Measurements from ENCODE around the gene CAPN13. TPM values are rescaled to one million over a fixed set of nuclear protein-coding genes. Genes with fewer than 3 reads are reported as not detected.

The CAPN13 gene
- total RNA-seq, 2 donors from 2014 or later = 1.1 TPM; not detected in 1

DNA sequence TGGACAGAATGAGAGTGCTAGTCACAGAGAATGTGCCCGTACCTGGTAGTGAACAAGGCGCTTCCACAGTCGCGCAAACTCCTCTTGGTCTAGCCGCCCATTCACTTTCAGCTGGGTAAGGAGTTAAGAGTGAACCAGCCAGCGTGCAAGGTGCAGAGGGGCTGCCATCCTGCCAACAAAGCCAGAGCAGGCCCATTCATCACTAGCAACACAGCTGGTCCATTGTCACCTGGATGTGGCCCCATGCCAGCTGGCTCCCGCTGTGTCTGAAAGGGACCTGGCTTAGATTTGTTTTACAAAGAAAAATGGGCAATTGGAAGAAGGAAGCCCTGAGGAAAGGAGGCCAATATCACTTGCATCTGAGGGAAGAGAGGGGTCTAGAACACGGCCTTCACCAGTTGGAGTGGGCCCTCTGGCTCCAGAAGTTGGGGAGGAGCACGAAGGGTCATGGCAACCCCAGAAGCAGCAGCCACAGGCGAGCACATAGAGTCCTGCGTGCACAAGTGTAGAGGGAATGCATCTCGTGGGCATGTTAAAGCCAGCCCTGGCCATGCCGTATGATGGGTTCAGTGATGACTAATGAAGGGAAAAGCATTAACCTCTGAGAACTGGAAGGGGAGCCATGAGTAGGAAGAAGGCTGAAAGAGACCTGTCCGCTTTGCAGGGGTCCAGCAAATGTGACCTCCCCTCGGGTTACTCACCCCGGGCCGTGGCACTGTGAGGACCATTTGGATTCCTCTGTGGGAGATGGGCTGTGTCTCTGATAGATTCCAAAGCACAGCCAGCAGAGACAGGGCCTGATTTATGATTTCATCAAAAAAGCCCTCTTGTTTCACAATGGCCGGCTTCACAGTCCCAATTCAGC, 70.6 kb downstream of the CAPN13 start:
- ATAC-seq (ENCODE audit: insufficient number of reproducible peaks, low FRiP score, low read depth) = no peak
- Histone ChIP-seq H3K27ac (no peak overlapping the region), H3K9me3 (no peaks in the 10 kb centered on the region), H3K4me1 (ENCODE audit: control insufficient read depth in 1 of 2, low read depth in 2 of 2) (no peaks in the 10 kb centered on the region), H3K36me3 (no peaks in the 10 kb centered on the region), H3K27me3 (replicated peaks; ENCODE audit: insufficient read depth) (no peaks in the 10 kb centered on the region), H3K4me3 (no peak overlapping the region)
- no peak for DNase-seq (ENCODE audit: low spot score)
- TF ChIP-seq, protein P1, sequence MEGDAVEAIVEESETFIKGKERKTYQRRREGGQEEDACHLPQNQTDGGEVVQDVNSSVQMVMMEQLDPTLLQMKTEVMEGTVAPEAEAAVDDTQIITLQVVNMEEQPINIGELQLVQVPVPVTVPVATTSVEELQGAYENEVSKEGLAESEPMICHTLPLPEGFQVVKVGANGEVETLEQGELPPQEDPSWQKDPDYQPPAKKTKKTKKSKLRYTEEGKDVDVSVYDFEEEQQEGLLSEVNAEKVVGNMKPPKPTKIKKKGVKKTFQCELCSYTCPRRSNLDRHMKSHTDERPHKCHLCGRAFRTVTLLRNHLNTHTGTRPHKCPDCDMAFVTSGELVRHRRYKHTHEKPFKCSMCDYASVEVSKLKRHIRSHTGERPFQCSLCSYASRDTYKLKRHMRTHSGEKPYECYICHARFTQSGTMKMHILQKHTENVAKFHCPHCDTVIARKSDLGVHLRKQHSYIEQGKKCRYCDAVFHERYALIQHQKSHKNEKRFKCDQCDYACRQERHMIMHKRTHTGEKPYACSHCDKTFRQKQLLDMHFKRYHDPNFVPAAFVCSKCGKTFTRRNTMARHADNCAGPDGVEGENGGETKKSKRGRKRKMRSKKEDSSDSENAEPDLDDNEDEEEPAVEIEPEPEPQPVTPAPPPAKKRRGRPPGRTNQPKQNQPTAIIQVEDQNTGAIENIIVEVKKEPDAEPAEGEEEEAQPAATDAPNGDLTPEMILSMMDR (IDR thresholded peaks at IDR 0.05) = no peak

DNA sequence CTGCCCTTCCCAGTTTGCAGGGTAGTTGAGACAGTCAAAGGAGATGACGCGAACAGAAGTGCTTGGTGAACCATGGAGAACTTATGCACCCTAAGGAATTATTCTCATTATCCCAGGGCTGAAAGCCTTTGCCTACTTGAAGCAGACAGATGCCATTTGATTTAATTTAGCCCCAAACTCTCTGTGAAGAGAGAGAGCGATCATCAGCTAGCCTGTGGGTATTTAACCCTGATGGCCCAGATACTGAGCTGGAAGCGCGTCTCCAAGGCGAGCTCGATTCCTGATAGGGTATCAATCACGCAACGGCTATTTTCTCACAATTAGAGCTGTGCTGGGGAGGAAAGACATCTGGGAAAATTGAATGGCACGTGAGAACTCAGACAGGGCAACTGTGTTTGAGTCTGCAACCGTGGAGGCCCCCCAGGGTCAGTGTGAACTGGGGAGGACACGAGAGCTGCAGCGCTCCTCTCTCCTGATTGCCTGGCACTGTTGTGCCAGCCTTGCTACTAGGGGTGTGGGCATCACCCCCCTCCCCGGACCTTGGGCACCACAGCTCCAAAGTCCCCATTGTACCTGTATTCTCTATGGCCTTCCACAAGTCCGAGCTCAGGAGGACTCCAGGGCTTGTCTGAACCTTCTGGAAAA, 73.2 kb downstream of the CAPN13 start:
- Histone ChIP-seq H3K4me3 (no peak overlapping the region), H3K4me1 (ENCODE audit: control insufficient read depth in 1 of 2, low read depth in 2 of 2) (no peaks in the 10 kb centered on the region)
- DNase-seq (ENCODE audit: low spot score) = no peak

DNA sequence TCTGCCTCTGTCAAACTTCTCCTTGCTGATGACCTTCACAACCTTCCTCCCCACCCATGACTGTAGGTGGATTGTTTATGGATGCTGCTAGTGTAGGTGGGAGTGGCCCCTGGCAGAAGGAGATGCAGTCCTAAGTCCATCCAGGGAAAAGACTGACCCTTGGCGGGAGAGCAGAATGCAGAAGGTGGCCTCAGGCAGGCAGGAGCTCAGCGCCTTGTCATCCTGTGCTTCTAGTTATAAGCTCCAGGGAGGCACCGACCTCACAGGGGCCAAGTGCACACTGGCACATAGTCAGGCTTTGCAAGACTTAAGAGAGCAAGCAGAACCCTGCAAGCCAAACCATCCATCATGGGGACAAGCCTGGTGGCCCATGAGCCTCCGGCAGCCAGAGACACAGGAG, 74.4 kb downstream of the CAPN13 start:
- H3K27ac ChIP-seq = no peak overlapping the region
- ATAC-seq (ENCODE audit: insufficient number of reproducible peaks, low FRiP score, low read depth) (no peak), DNase-seq (ENCODE audit: low spot score) (no peak)
- no peaks in the 10 kb centered on the region for H3K4me1 ChIP-seq (ENCODE audit: control insufficient read depth in 1 of 2, low read depth in 2 of 2)
- no peaks in the 10 kb centered on the region for H3K9me3 ChIP-seq
- no peaks in the 10 kb centered on the region for H3K27me3 ChIP-seq (replicated peaks; ENCODE audit: insufficient read depth)
- TF ChIP-seq, protein P1 (IDR thresholded peaks at IDR 0.05) = no peak
- no peak overlapping the region for H3K4me3 ChIP-seq
- H3K36me3 ChIP-seq = no peaks in the 10 kb centered on the region

More for the DNA sequence above, 73.2 kb downstream of the CAPN13 start:
- Histone ChIP-seq H3K27me3 (replicated peaks; ENCODE audit: insufficient read depth) (no peaks in the 10 kb centered on the region), H3K9me3 (no peaks in the 10 kb centered on the region), H3K27ac (no peak overlapping the region), H3K36me3 (no peaks in the 10 kb centered on the region)
- no peak for ATAC-seq (ENCODE audit: insufficient number of reproducible peaks, low FRiP score, low read depth)
- TF ChIP-seq, protein P1 (IDR thresholded peaks at IDR 0.05) = no peak

DNA sequence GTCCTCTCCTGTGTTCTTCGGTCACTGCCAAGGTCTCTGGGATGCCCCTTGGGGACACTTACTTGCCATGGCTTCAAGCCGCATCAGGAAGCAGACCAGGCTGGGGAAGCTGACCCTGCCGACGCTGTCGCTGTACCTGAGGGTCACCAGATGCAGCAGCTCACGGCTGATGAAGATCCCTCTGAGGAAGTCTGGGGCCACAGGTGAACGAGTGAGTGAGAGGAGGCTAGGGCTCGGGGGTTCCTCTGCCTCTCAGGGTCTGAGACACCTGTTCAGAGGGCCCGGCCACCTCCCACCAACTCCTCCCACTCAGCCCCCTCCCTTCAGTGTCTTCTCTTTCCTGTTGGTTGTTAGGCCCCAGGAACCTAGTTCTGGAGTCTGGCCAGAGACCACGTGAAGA, 74.9 kb downstream of the CAPN13 start:
- Histone ChIP-seq H3K27me3 (replicated peaks; ENCODE audit: insufficient read depth) (no peaks in the 10 kb centered on the region), H3K9me3 (no peaks in the 10 kb centered on the region), H3K27ac (no peak overlapping the region), H3K4me3 (no peak overlapping the region), H3K4me1 (ENCODE audit: control insufficient read depth in 1 of 2, low read depth in 2 of 2) (no peaks in the 10 kb centered on the region), H3K36me3 (no peaks in the 10 kb centered on the region)
- DNase-seq (ENCODE audit: low spot score) (no peak), ATAC-seq (ENCODE audit: insufficient number of reproducible peaks, low FRiP score, low read depth) (no peak)
- TF ChIP-seq, protein P1 (IDR thresholded peaks at IDR 0.05) = no peak

DNA sequence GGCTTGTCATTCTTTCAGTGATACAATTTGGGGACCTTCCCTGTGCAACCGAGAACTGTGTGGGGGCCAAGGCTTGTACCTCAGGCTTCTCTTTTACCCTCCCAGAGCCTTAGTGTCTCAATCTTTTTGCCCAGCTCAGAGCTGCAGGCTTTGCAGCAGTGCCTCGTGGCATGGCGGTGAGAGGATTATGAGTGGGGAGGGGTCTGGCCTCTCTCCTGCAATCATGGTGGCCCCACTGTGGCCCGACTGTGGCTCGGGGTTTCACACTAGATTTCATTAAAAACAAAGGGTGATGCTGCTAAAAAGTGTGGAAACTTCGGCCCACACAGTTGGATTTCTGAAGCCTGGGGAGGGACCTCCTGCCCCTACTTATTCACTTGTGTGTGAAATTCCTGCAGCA, 75.5 kb downstream of the CAPN13 start:
- no peak for DNase-seq (ENCODE audit: low spot score)
- no peaks in the 10 kb centered on the region for H3K4me1 ChIP-seq (ENCODE audit: control insufficient read depth in 1 of 2, low read depth in 2 of 2)
- no peak overlapping the region for H3K27ac ChIP-seq
- no peaks in the 10 kb centered on the region for H3K9me3 ChIP-seq
- H3K4me3 ChIP-seq = no peak overlapping the region
- ATAC-seq (ENCODE audit: insufficient number of reproducible peaks, low FRiP score, low read depth) = no peak
- H3K36me3 ChIP-seq = no peaks in the 10 kb centered on the region
- no peaks in the 10 kb centered on the region for H3K27me3 ChIP-seq (replicated peaks; ENCODE audit: insufficient read depth)
- TF ChIP-seq, protein P1 (IDR thresholded peaks at IDR 0.05) = no peak

Measured in thoracic aorta (tissue), 2 donors.